Measurements from ENCODE around the gene FAM107B. TPM values are rescaled to one million over a fixed set of nuclear protein-coding genes. Genes with fewer than 3 reads are reported as not detected.

FAM107B gene
- total RNA-seq, 3 donors from 2014 or later = 30.8 to 56.1 (median 51.8) TPM

DNA sequence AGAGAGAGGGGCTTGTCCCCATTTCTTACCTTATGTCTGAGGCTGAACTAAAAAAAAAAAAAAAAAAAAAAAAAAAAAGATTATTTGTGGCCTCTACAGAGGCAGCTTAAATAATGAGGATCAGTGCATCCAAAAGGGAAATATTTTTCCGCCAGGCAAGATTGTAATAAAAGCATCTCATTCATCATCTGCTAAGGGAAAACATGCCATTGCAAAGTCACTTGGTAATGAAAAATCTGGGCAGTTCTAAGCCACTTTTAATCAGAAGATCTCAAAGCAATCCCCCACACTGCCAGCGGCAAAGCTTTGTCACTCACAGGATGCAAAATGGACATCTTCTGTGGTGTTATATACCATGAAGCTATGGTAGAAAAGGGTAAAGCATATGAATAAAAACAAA lies 3.8 kb downstream of the FAM107B start:
- H3K36me3 ChIP-seq = no peaks in the 10 kb centered on the region
- TF ChIP-seq, protein P1, sequence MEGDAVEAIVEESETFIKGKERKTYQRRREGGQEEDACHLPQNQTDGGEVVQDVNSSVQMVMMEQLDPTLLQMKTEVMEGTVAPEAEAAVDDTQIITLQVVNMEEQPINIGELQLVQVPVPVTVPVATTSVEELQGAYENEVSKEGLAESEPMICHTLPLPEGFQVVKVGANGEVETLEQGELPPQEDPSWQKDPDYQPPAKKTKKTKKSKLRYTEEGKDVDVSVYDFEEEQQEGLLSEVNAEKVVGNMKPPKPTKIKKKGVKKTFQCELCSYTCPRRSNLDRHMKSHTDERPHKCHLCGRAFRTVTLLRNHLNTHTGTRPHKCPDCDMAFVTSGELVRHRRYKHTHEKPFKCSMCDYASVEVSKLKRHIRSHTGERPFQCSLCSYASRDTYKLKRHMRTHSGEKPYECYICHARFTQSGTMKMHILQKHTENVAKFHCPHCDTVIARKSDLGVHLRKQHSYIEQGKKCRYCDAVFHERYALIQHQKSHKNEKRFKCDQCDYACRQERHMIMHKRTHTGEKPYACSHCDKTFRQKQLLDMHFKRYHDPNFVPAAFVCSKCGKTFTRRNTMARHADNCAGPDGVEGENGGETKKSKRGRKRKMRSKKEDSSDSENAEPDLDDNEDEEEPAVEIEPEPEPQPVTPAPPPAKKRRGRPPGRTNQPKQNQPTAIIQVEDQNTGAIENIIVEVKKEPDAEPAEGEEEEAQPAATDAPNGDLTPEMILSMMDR (IDR thresholded peaks at IDR 0.05) = no peak
- TF ChIP-seq POLR2A (IDR thresholded peaks at IDR 0.05) (no peak), POLR2AphosphoS5 (IDR thresholded peaks at IDR 0.05) (no peak)
- no peak overlapping the region for H3K4me3 ChIP-seq
- H3K27me3 ChIP-seq = no peaks in the 10 kb centered on the region
- no peak for DNase-seq (ENCODE audit: low spot score in 2 of 2)
- H3K9me3 ChIP-seq = no peaks in the 10 kb centered on the region
- no peak overlapping the region for H3K27ac ChIP-seq
- intact Hi-C loops (cut with DNase I; ENCODE audit: low total_unique reads) = no loop called here
- H3K4me1 ChIP-seq = no peaks in the 10 kb centered on the region

DNA sequence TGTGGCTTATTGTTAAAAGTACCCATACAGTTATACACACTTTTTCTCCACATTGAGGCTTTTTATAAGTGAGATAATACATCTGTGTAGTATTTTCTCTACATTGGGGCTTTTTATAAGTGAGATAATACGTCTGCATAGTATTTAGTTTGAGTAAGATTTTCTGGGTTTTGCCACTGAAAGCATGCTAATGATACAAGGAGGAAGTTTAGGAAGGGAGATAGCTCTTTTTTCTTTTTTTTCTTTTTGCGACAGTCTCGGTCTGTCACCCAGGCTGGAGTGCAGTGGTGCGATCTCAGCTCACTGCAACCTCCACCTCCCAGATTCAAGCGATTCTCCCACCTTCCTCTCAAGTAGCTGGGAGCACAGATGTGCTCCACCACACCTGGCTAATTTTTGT lies 13.3 kb downstream of the FAM107B start:
- Histone ChIP-seq H3K27ac (no peak overlapping the region), H3K36me3 (no peaks in the 10 kb centered on the region), H3K4me1 (no peaks in the 10 kb centered on the region), H3K4me3 (no peak overlapping the region), H3K27me3 (no peaks in the 10 kb centered on the region), H3K9me3 (no peaks in the 10 kb centered on the region)
- intact Hi-C loops (cut with DNase I; ENCODE audit: low total_unique reads) = no loop called here
- TF ChIP-seq POLR2AphosphoS5 (IDR thresholded peaks at IDR 0.05) (no peak), POLR2A (IDR thresholded peaks at IDR 0.05) (no peak)
- TF ChIP-seq, protein P1 (IDR thresholded peaks at IDR 0.05) = no peak
- no peak for DNase-seq (ENCODE audit: low spot score in 2 of 2)

DNA sequence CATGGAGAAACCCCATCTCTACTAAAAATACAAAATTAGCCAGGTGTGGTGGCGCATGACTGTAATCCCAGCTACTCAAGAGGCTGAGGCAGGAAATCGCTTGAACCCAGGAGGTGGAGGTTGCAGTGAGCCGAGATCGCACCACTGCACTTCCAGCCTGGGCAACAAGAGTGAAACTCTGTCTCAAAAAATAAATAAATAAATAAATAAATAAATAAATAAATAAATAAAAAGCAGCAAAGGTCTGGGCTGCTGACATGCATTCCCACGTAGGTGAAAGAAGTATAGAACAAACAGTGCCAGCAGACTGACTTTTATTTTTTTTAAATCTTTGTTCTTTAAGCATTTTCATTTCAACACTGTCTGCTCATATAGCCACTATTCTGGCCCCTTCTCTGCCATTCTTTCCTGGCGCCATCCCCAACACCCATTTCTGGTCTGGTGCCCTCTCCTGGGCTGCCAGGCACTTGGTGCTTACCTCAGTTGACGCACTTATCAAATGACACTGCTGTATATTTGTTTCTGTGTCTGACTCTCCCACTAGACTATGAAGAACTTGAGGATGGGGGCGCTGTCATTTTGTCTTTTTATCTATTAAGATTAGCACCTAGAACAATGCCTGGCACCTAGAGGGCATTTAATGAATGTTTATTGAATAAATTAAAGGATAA lies 15.6 kb downstream of the FAM107B start:
- no peak for TF ChIP-seq POLR2A (IDR thresholded peaks at IDR 0.05)
- no peak for TF ChIP-seq POLR2AphosphoS5 (IDR thresholded peaks at IDR 0.05)
- TF ChIP-seq, protein P1 (IDR thresholded peaks at IDR 0.05) = no peak

DNA sequence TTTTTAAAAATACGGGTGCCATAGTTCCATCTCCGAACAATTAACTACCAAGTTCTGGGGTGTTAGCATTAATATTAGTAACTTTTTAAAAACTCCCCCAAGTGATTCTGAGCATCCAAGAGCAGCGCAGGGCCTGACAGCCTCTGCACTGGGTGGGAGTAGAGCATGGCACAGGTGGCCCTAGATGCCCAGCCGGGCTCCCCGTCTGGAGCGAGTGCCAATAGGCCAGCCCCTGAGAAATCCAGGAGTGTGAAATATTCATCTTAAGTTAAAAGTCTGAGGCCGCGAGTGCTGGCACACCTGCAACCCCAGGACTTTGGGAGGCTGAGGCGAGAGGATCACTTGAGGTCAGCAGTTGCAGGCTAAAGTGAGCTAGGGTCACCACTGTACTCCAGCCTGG lies 16.2 kb downstream of the FAM107B start:
- Histone ChIP-seq H3K4me1 (no peaks in the 10 kb centered on the region), H3K9me3 (no peaks in the 10 kb centered on the region), H3K4me3 (no peak overlapping the region), H3K27ac (no peak overlapping the region), H3K27me3 (no peaks in the 10 kb centered on the region), H3K36me3 (no peaks in the 10 kb centered on the region)
- no peak for DNase-seq (ENCODE audit: low spot score in 2 of 2)
- intact Hi-C loops (cut with DNase I; ENCODE audit: low total_unique reads) = no loop called here
- TF ChIP-seq POLR2A (IDR thresholded peaks at IDR 0.05) (no peak), POLR2AphosphoS5 (IDR thresholded peaks at IDR 0.05) (no peak)
- TF ChIP-seq, protein P1 (IDR thresholded peaks at IDR 0.05) = no peak

More for the DNA sequence above, 15.6 kb downstream of the FAM107B start:
- intact Hi-C loops (cut with DNase I; ENCODE audit: low total_unique reads) = no loop called here
- no peaks in the 10 kb centered on the region for H3K4me1 ChIP-seq
- DNase-seq (ENCODE audit: low spot score in 2 of 2) = no peak
- no peaks in the 10 kb centered on the region for H3K36me3 ChIP-seq
- H3K27me3 ChIP-seq = no peaks in the 10 kb centered on the region
- H3K9me3 ChIP-seq = no peaks in the 10 kb centered on the region
- H3K27ac ChIP-seq = no peak overlapping the region
- no peak overlapping the region for H3K4me3 ChIP-seq

DNA sequence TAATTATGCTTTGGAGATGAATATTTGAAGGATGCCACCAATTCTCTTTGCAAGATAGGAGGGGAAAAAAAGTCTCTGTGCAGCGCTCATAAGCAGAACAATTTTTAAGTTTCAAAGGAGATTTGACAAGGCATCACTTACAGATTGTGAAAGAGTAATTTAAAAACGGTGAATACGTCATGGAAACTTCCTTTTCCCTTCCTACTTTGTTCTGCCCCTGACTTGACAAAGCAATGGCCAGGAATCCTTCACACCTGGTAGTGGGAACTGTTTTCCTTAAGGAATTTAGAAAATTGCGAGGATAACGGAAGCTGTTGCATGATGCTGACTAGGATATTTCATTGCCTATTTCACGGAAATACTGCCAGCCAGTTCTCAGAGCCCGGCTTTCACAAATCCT lies 16.7 kb downstream of the FAM107B start:
- Histone ChIP-seq H3K27ac (no peak overlapping the region), H3K4me1 (no peaks in the 10 kb centered on the region), H3K36me3 (no peaks in the 10 kb centered on the region), H3K9me3 (no peaks in the 10 kb centered on the region), H3K4me3 (no peak overlapping the region), H3K27me3 (no peaks in the 10 kb centered on the region)
- TF ChIP-seq, protein P1 (IDR thresholded peaks at IDR 0.05) = no peak
- TF ChIP-seq POLR2AphosphoS5 (IDR thresholded peaks at IDR 0.05) (no peak), POLR2A (IDR thresholded peaks at IDR 0.05) (no peak)
- intact Hi-C loops (cut with DNase I; ENCODE audit: low total_unique reads) = no loop called here
- DNase-seq (ENCODE audit: low spot score in 2 of 2) = no peak

Data from breast epithelium (tissue), 4 donors.